Coronary artery (tissue), 2 donors: Measurements from ENCODE around the gene AKAP14.
A peak's percentile ranks its signal among the peaks of the same experiment; 100 is the strongest.
"Not testable (repeated sequence)": the region's sequence is repeated elsewhere in the genome, so short reads cannot be mapped to it uniquely, and the experiment has no call there.

Source experiments
- DNase-seq: peaks from one replicate; pipeline ENCODE4 v3.0.0-alpha.2; 2017; ENCODE audit warnings: low spot score
- H3K27ac ChIP-seq, 2 donors: fragments of 200-600 bp; sonication (generic); one replicate each; pipeline ENCODE4 v1.5.1; 2016 to 2019
- H3K4me3 ChIP-seq: fragments of 200-600 bp; sonication (generic); 2 replicates; pipeline ENCODE4 v1.5.1; 2016; ENCODE audit warnings: mild to moderate bottlenecking, moderate library complexity
- CTCF ChIP-seq: fragments of 200-600 bp; sonication (generic); IDR thresholded peaks from one replicate; pipeline ENCODE4 v1.5.1; 2019; ENCODE audit warnings: antibody characterized with exemption

Gene AKAP14

GRCh38 chrX:119878740-119879139 lies 17.0 kb upstream of the AKAP14 start:
- no peak for TF ChIP-seq CTCF
- H3K27ac ChIP-seq: no peak overlapping the region

DNA sequence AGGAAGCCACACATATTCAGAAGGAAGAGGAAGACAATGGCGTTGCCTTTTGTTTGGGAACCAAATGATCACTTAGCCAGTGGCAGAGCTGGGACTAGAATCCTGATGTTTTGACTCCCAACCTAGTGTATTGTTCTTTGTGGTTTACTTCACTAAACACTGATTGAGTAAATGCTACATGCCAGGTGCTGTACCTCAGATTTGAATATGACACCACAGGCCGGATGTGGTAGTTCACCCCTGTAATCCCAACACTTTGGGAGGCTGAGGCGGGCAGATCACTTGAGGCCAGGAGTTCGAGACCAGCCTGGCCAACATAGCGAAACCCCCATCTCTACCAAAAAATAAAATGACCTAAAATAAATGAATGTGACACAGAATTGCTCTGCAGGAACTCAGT lies 15.6 kb upstream of the AKAP14 start:
- no peak overlapping the region for H3K27ac ChIP-seq
- TF ChIP-seq CTCF: no peak
- DNase-seq: no peak

More at GRCh38 chrX:119878740-119879139, 17.0 kb upstream of the AKAP14 start:
- no peak overlapping the region for H3K4me3 ChIP-seq
- no peak for DNase-seq

DNA sequence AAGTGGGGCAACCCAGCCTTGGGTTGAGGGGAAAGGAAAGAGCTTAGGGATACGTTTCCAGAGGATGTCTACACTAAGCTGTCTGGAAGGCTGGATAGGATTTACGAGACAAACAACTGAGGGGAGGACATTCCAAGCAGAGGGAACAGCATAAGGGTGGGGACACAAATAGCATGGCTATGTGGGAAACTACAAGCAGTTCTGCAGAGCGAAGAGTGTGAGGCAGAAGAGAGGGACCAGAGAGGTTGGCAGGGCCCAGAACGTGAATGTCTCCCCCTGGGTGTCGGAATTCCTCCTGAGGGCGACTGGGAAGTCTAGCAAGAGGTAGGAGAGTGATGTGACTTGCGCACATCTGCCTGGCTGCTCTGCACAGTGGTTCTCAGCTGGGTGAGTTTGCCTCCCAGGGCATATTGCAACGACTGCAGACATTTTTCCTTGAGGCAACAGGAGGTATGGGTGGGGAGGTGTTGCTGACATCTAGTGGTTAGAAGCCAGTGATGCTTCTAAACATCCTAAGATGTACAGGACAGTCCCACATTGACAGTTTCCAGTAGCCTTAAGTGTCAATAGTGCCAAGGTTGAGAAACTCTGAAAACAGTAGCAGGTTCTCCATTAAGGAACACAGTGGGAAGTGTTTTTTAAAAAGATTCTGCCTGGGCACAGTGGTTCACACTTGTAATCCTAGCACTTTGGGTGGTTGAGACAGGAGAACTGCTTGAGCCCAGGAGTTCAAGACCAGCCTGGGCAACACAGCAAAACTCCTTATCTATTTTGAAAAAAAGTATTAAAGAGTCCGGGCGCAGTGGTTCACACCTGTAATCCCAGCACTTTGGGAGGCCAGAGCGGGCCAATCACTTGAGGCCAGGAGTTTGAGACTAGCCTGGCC lies 14.9 kb upstream of the AKAP14 start:
- Histone ChIP-seq H3K4me3 (no peak overlapping the region), H3K27ac (no peak overlapping the region)
- TF ChIP-seq CTCF: peak; percentile 36
- DNase-seq: no peak

More for the DNA sequence above, 15.6 kb upstream of the AKAP14 start:
- H3K4me3 ChIP-seq: no peak overlapping the region

DNA sequence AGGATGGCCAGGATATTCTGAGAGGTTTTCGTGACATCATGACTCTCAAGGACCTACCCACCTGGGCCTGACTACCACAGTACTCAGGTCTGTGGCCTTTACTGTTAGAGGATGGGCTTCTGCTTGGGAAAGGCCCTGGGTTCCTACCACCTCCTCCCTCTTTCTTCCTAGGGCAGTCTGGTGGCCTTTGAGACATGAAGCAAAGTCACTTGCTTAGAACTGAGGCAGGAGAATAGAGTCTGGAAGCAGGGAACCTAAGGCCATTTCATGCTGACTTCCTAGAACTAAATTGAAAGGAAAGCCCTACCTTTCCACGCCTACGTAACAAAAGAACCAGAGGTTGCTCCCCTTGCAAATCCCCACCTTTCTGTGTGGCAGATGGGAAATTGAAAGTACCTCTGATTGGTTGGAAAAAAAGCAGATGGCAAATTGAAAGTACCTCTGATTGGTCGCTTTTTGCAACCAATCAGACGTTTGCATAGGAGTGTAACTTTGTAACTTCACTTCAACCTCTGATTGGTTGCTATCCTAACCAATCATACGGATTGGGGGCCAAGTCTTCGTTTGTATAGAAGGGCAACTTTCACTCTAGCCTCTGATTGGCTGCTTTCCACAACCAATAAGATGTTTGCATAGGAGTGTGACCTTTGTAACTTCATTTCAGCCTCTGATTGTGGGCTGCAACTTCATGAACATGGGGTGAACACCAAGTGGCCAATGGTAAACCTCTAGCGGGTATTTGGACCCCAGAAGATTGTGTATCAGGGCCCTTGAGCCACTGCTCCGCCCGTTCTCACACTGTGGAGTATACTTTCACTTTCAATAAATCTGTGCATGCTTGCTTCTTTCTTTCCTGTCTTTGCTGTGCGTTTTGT lies 9.9 kb upstream of the AKAP14 start:
- Histone ChIP-seq H3K4me3 (peak overlapping the region; percentile 19), H3K27ac (no peak overlapping the region)
- TF ChIP-seq CTCF: no peak
- no peak for DNase-seq

- DNase-seq: no peak
- Histone ChIP-seq H3K27ac (no peak overlapping the region), H3K4me3 (peak overlapping the region; percentile 38)
- no peak for TF ChIP-seq CTCF
Observed at GRCh38 chrX:119887721-119888425, 7.8 kb upstream of the AKAP14 start.

GRCh38 chrX:119890626-119891025 lies 5.1 kb upstream of the AKAP14 start:
- not testable (repeated sequence) for H3K4me3 ChIP-seq, DNase-seq, H3K27ac ChIP-seq

DNA sequence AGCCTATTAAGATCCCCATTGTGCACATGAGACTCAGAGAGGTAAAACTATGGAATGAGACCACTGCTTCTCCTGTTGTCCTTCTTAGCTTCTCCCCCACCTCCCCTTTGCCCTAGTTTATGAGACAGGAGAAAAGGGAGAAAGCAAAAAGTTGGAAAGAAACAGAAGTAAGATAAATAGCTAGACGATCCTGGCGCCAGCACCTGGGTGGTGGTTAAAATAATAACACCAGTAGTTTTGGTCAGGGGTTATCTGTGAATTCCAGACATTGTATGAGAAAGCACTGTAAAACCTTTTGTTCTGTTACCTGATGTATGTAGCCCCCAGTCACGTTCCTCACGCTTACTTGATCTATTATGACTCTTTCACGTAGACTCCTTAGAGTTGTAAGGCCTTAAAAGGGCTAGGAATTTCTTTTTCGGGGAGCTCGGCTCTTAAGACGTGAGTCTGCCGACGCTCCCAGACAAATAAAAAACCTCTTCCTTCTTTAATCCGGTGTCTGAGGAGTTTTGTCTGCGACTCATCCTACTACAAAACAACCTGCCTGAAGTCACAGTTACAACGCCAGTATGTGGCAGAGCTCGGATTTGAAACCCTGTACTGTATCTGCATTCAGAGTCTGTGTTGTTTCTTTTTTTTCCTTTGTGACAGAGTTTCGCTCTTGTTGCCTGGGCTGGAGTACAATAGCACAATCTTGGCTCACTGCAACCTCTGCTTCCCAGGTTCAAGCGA lies 3.6 kb upstream of the AKAP14 start:
- not testable (repeated sequence) for H3K27ac ChIP-seq, DNase-seq

More for the DNA sequence above, 3.6 kb upstream of the AKAP14 start:
- H3K4me3 ChIP-seq: not testable (repeated sequence)
